Ecto neural progenitor cell (in vitro differentiated cells): ENCODE results near the gene OR51I2.

Source experiments
- DNase-seq: peaks from one replicate; pipeline ENCODE4 v3.0.0-alpha.2; 2018; ENCODE audit warnings: low spot score

The OR51I2 gene, protein sequence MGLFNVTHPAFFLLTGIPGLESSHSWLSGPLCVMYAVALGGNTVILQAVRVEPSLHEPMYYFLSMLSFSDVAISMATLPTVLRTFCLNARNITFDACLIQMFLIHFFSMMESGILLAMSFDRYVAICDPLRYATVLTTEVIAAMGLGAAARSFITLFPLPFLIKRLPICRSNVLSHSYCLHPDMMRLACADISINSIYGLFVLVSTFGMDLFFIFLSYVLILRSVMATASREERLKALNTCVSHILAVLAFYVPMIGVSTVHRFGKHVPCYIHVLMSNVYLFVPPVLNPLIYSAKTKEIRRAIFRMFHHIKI

DNA sequence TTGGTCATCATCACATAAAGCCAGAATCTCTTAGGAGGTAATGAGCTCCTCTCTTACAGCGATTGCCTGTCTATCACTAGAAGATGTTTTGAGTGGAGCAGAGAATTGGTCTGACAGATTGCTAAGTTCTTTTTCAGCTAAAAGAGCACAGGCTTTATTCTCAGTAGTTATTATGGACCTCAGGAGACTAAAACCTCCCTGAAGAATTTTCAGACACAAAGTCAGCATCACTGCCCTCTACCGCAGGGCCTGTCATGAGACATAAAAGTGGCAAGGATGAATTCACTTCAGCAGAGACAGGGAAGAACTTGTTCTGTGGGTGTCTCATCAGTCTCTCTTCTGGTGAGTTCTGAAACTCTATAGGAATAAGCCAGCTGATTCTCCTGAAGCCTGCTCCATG, at the start of gene OR51I2:
TSS of gene OR51I2 (plus strand) at position 301 of the 400 bp plus-strand sequence. CDS start 4,166 bp downstream, outside the sequence.
- DNase-seq = no peak

DNA sequence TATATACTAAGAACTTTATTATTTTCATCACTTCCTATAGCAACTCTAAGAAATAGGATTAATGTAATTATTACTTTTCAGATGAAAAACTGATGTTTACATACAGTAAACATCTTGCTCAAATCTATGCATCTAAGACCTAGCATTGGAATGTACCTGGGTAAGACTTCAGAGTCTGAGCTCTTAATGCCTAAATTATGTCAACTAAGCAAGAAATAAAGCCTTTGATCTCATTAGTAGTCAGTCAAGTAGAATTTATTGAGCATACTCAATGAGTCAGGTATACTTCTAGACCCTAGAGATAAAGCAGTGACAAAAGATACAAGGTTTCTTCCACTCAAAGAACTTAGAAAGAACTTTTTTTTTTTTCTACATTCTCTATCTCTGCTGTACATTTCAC, 44.0 kb upstream of the OR51I2 start:
- DNase-seq = no peak

DNA sequence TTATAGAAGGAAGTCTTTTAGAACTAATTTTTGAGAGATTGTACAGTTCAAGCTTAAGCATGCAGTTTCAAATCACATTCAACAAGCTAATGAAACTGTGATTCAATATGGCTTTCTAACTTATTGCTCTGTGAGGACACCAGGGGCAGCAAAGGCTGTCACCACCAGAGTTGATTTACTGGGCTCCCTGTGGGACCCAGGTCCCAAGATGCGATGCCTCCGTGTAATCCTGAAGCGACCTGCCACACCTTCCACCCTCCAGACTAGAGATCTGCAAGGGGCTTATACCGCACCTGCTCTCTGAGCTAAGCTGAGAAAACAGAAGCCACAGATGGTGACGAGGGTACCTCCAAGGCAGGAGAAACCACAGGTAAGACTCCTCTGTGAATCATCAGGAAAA, 28.1 kb upstream of the OR51I2 start:
- no peak for DNase-seq

DNA sequence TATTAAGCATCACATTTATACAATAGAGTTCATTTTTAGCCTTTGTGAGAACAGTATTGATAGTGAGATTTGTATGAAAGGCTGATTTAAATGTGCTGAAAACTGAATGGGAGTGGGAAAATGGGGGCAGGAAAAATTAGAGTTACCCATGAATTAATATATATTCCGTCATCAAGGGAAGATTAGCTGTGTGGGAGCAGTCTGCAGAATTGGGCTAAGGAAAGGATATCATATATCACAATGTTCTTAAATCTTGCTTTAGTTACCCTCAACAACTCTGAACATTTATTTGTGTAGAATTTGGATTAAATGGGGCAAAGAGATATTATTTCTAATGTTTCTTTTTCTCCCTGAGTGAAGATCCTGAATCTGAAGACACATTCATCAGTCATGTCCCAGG, 27.3 kb upstream of the OR51I2 start, which contains the start of gene OR51Q1:
TSS of gene OR51Q1 (plus strand) at position 301 of the 400 bp plus-strand sequence. CDS start at position 391, 90 bp downstream.
- no peak for DNase-seq

DNA sequence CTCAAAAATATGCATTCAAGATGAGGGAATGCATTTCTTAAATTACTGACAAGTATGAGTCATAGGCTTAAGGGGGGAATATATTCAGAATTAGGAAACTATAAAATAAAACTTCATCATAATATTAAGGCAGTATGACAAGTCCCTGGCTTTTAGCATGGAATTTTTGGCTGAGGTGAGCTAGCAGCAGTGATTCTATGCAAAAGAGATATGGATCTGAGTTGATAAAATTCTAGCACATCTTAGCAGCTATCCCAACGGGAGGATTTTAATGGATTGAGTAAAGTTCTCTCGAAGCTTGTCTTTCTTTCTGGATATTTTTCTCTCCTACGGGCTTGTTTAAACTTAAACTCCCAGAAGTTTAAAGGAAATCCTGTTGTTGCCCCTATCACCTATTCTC, 26.0 kb upstream of the OR51I2 start:
- DNase-seq = no peak

DNA sequence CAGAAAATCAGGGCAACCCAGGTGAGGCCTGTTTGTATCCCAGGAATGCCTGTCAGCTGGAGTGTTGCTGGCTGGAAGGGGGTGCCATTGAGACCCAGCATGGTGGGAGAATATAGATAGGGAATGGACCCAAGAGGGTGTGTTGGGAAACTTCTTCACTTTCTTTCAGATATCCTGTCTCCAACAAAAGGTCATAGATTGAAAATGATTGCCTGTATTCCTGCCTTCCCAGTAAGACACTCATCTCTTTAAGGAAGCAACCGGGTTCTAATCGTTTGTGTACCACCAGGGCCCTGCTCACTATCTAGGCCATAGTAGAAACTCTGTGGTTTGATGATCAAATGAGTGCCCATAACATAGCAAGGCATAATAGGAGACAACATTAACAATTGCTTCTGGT, 7.7 kb upstream of the OR51I2 start, which contains the start of gene OR51I1:
TSS of gene OR51I1 (minus strand) at position 101 of the 400 bp plus-strand sequence. CDS start at position 101, 0 bp downstream.
- no peak for DNase-seq

DNA sequence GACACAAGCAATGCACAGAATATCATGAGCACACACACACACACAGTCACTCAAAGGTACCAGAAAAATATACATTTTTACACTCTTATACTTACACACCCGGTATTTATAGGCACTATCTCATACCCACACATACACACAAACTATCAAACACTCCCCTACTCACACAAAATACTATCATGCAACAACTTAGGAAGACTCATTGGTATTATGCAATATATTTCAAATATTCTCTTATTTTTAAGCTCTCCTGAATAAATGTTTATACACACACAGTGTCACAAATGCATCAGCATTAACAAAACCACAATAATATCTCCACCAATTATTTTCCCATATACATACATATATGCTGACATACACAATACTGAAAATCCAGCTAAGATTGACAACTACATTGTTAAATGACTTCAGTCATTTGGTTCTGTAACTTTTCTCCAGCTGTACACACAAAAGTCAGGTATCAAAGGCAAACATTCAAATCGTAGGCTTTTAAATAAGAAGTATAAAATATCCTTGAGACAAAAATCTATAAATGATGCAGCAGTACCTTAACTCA, 5.2 kb upstream of the OR51I2 start:
- DNase-seq = no peak

DNA sequence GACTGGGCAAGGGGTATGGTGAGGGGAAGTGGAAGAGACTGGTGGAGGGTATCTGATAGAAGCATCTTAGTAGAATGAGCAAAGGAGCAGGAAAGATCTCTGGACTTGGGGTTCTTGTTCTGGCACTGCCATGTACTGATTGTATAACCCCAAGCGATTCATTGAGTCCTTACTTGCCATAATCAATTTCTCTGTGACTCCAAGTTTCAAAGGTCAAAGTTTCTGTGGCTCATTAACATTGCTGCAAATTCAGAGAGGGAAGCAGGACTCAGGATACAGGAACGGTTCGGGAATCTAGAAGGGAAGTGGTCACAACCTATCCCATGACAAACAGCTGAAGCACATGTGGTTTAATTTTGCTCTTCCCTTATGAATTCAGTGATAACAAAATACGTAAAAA, 309 bp downstream of the OR51I2 start:
- no peak for DNase-seq

DNA sequence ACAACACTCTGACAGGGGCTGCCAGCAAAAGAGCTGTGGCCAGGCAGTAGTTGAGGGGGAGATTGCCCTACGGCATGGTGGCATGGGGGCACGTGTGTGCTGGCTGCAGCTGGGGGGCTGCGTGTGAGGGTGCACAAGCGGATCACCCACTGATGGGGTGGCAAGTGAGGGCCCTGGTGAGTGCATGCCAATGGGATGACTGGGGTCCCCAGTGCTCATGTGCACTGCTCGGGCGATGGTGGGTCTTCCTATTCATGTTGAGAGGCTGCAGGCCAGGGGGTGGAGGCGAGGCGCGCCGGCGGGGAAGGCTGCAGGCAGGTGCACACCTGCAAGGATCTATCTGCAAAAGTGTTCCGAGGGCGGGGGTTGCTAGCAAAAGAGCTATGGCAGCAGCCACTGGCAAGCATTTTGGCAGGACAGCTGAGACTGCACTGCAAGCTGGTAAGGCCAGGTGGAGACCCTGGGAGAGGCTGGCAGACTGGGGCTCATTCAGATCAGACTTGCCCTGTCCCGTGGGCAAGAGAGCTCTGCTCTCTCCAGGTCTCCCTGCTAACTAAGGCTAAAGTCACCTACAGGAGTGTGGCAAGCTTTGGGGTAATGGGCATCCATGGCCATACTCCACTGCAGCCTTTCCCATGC, 12.0 kb downstream of the OR51I2 start:
- no peak for DNase-seq

DNA sequence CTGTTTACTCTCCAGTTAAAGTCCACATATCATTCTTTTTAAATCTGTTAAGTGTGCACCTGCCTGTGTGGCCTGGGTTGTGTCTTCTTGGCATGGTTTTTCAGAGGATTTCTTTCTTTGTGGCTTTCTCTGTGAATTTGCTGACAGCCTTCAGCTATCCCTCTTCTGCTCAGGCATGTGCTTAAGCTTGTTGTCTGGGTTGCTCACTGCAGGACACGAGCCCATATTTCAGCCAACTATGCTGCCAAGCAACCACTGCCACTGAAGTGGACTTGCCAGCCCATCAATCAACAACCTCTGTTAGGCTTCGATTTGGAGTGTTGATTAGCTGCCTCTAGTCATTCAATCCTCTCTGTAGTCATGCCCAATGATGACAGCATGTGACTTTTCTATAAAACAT, 18.4 kb downstream of the OR51I2 start:
- no peak for DNase-seq

DNA sequence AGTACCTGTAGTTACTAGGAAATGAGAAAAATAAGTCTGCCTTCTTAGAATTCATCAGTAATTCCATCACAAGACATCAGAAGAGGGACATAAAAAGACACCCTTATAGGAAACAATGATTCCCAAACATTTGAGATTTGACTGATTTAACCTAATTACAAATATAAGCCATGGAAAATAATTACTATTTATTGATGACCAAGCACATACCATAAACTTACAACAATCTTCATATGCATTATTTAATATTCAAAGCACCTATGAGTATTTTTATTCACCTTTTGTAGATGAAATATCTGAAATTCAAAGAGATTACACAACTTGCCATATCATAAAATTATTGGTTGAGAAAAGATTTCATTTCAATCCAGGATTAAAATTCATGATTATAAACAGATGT, 24.8 kb downstream of the OR51I2 start:
- DNase-seq = no peak

DNA sequence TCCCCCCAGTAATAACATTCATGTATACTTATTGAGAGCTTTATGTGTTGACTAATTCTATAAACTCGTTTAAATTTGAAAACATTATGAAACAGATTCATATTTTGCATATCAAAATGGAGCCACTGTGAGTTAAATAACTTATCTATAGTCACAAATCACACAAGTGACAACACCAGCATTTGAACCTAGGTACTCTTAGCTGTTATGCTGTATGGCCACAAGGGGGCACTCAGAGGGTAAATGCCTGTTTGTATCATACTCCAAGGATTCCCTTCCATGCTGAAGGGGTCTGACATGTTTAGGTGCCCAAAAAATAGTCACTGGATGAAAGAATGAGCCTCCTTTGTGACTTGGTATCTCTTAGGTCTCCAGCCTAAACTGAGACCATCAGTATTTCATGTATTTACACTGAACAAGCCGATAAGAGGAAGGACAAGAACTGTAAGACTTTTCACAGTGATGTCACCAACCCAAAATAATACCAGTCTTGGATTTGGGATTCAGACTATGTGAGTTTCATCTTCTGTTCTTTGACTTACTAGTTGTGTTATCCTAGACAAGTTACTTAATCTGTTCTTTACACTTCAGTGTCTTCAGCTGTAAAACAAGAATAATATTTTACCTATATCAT, 27.2 kb downstream of the OR51I2 start:
- no peak for DNase-seq

DNA sequence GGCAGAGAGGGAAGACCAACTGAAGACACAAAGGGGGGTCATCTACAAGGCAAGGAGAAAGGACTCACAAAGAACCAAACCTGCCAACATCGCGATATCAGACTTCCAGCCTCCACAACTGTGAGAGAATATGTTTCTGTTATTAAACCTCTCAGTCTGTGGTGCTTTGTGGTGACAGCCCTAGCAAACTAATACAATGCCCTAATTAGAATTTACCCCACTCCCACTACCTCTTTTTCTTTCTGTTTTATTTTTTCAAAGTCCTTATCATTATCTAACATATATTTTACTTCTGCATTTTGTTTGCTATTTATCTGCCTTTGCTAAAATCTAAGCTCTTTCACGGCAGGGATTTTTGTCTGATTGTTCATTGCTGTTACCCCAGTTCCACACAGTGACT, 36.9 kb downstream of the OR51I2 start:
- no peak for DNase-seq

DNA sequence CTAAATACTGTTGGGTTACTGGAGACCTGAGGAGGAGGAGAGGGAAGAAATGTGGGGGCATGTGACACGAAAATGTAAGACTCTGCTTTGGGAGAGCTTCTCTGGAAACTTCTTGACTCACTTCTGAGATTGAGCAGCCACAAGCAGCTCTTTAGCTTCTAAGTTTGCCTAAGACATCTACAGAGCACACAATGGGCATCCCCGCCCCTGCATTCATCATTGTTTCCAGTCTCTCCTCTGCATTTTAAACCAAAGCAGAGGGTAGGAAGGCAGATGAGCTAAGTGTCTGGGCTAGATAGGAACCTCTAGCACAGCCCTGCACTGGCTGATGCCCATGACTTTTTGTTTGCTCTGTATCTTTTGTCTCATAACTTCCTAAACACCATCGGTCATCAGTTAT, 37.3 kb downstream of the OR51I2 start:
- DNase-seq = no peak

DNA sequence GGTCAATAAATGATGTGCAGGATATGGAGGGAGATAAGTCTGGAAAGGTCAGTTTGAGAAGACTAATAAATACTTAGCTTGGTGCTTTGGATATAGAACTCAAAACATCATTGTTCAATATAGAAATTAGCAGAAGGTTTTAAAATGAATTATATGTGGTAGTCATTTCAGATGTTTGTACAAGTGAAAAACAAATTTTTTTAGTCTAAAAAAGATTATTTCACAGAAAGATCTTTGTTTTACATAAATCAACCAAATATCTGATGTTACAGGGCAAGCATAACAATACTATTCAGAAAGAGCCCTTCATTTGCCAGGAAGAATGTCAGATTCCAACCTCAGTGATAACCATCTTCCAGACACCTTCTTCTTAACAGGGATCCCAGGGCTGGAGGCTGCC, 39.3 kb downstream of the OR51I2 start, which contains the start of gene OR52D1:
TSS of gene OR52D1 (plus strand) at position 301 of the 400 bp plus-strand sequence. CDS start at position 323, 22 bp downstream.
- DNase-seq = no peak

DNA sequence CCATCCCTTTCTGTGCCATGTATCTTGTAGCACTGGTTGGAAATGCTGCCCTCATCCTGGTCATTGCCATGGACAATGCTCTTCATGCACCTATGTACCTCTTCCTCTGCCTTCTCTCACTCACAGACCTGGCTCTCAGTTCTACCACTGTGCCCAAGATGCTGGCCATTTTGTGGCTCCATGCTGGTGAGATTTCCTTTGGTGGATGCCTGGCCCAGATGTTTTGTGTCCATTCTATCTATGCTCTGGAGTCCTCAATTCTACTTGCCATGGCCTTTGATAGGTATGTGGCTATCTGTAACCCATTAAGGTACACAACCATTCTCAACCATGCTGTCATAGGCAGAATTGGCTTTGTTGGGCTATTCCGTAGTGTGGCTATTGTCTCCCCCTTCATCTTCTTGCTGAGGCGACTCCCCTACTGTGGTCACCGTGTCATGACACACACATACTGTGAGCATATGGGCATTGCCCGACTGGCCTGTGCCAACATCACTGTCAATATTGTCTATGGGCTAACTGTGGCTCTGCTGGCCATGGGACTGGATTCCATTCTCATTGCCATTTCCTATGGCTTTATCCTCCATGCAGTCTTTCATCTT, 39.8 kb downstream of the OR51I2 start:
- no peak for DNase-seq

DNA sequence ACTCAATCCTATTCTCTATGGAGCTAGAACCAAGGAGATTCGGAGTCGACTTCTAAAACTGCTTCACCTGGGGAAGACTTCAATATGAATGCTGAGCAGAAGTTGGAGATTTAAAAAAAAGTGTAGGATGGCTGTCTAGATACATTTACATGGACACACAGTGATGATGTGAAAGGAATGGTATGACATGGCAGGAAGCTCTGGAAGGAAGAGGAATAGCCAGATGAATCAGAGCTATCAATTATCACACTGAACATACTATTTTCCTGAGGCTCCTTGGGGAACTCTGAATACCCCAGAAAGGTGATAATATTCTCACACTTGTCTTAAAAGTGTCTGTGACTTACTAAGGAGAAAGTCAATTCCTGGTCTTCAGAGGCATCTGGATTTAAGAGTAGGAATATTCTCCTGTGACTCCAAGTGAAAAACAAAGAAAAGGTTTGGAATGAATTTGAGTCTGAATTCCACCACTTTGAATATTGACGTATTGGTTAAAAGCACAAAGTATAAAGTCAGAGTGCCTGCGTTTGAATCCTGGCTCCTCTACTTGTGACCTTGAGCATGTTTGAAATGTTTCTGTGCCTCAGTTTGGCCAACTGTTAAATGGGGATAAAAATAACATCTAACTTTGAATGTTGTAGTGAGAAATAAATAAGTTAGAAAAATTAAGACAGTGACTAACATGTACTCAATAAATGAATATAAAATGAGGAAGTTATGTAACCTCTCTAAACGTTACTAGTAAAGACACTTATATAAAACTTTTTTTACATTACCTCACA, 40.6 kb downstream of the OR51I2 start:
- DNase-seq = no peak

DNA sequence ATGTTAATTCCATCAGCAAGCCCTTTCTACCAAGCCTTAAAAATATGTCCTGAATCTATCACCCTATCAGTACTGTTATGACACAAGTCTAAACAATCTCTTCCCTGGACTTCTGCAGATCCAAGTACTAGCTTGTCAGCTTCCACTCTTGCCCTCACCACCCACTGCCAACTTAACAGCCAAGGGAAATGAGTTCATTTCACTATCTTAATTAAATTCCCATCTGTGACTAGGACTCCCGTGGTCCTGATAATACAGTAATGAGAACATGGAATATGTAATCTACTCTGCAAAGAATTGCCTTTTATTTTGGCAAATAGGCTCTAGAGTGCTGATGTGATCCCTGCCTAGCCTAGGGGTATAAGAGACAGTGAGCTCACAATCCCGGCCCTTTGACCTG, 50.5 kb downstream of the OR51I2 start:
- DNase-seq = no peak

DNA sequence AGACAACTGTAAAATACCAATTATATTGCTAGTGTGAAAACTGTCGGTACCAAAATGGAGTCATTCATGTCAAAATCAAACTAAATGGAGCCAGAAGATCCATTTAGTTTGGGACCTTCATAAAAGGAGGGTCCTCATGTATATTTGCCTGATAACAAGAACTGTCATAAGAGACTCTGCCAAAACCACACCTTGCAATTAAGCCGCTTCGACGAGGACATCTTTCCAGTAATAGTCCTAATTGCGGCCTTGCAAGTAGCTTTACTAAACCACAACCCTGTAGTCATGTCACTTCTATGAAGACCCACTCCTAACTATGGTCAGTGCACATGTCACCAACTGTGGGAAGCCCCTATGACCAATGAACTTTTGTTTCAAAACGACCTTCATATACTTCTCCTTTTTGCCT, 51.3 kb downstream of the OR51I2 start:
- no peak for DNase-seq

DNA sequence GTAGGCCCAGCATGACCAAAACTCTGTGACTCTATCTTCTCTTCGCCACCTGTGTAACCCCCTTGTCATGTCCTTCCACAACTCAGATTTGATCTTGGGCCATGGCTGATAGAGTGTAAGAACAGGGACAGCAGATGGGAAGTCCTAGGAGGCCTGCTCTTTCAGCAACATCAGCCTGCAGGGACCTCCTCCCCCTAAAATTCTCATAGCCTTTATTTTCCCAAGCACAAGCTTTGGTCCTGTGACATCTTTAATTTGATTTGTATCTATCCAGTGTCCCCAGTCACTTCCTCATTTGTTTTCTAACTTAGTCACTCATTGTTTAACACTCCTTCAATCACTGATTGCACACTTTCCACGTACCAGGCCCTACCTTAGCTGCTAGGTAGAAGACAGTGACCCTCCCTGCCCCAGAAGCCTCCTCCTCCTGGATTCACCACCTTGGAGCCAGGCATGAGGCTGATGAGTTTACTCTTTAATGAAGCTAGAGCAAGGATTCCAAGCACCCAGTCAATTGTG, 55.3 kb downstream of the OR51I2 start:
- DNase-seq = no peak

DNA sequence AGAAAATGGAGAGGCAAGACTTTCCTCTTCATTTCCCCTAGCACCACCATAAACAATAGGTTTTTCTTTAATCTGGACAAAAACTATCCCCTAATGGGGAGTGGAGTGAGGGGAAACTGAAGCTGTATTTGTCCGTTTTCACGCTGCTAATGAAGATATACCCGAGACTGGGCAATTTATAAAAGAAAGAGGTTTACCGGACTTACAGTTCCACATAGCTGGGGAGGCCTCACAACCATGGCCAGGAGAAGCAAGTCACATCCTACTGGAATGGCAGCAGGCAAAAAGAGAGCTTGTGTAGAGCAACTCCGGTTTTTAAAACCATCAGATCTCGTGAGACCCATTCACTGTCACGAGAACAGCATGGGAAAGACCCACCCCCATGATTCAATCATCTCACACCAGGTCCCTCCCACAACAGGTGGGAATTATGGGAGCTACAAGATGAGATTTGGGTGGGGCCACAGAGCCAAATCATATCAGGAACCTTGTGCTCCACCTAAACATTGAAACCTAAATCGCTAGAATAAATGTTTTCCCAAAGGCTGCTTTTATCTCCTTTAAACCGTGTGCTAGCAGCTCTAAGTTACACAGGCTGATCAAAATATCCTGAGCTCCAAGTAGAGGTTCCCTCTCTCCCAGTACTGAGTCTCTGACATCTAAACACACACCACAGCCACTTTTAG, 56.4 kb downstream of the OR51I2 start:
- no peak for DNase-seq
